Fibroblast of lung (primary cell): ENCODE data around the gene CILP.

Experiments used
- CTCF ChIP-seq, 2 donors: IDR thresholded peaks in 1 of 2; conservative IDR thresholded peaks in 1 of 2; 1 replicate in 1 of 2; 2 replicates in 1 of 2; pipeline ENCODE4 v1.5.1; 2011 to 2012; ENCODE audit warnings: low read length in 2 of 2, control low read depth in 1 of 2, inconsistent platforms in 1 of 2, low read depth in 1 of 2, mild to moderate bottlenecking in 1 of 2
- EZH2 ChIP-seq: IDR thresholded peaks from 2 replicates; pipeline ENCODE4 v1.5.1; 2012; ENCODE audit warnings: low read length, control low read depth, mild to moderate bottlenecking; ENCODE audit errors: missing control alignments

GRCh38 chr15:65192016-65192415, 19.3 kb downstream of the CILP start:
- TF ChIP-seq CTCF (conservative IDR thresholded peaks at IDR 0.05 in 1 of 2, IDR thresholded peaks at IDR 0.05 in 1 of 2; ENCODE audit: low read depth in 1 of 2, low read length in 2 of 2) (no peak), EZH2 (no peak)
